DOHH2 (cell line): Measurements from ENCODE around the gene RANBP1.

Source experiments
- EZH2phosphoT487 ChIP-seq: fragments of 200-600 bp; sonication (generic); IDR thresholded peaks from 2 replicates; pipeline ENCODE4 v1.6.1; 2017; ENCODE audit warnings: borderline replicate concordance, mild to moderate bottlenecking, antibody characterized with exemption, low read length, moderate library complexity, mixed read lengths
- TF ChIP-seq, protein P1 (sequence below): fragments of 200-600 bp; sonication (generic); IDR thresholded peaks from one replicate; pipeline ENCODE4 v1.5.1; 2014; ENCODE audit warnings: antibody characterized with exemption, mild to moderate bottlenecking, low read depth, low read length; ENCODE audit not compliant: poor library complexity, severe bottlenecking

DNA sequence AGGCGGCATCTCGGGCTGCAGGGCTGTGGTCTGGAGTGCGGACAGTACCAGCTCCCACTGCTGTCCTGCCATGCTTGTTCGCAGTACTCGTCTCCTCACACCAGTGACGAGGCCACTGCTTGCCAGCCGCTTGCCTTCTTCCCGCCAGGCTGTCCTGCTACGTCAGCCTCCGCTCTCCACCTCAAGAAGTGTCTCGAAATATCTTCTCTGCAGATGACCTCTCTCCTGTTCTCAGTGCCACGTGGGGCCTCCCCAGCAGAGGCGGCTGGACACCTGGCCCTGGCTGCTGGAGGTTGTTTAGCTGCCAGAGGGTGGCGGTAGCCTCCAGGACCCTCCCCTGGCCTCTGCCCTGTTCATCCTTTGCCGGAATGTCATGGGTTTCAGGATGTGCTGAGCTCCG is 38.0 kb downstream of the RANBP1 start:
- TF ChIP-seq EZH2phosphoT487, result no peak
- TF ChIP-seq, protein P1, sequence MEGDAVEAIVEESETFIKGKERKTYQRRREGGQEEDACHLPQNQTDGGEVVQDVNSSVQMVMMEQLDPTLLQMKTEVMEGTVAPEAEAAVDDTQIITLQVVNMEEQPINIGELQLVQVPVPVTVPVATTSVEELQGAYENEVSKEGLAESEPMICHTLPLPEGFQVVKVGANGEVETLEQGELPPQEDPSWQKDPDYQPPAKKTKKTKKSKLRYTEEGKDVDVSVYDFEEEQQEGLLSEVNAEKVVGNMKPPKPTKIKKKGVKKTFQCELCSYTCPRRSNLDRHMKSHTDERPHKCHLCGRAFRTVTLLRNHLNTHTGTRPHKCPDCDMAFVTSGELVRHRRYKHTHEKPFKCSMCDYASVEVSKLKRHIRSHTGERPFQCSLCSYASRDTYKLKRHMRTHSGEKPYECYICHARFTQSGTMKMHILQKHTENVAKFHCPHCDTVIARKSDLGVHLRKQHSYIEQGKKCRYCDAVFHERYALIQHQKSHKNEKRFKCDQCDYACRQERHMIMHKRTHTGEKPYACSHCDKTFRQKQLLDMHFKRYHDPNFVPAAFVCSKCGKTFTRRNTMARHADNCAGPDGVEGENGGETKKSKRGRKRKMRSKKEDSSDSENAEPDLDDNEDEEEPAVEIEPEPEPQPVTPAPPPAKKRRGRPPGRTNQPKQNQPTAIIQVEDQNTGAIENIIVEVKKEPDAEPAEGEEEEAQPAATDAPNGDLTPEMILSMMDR, result no peak
